SU-DHL-6 (cell line): ENCODE data around the gene MYOG.

Experiments used
- CTCF ChIP-seq: fragments of 200-600 bp; sonication (generic); IDR thresholded peaks from one replicate; pipeline ENCODE4 v1.5.1; 2017; ENCODE audit warnings: antibody characterized with exemption, mild to moderate bottlenecking, low read length, moderate library complexity; ENCODE audit not compliant: insufficient read depth, poor library complexity, severe bottlenecking
- EZH2phosphoT487 ChIP-seq: fragments of 200-600 bp; sonication (generic), shearing (Covaris generic); conservative IDR thresholded peaks from 2 replicates; pipeline ENCODE4 v1.6.1; 2018; ENCODE audit warnings: mild to moderate bottlenecking, antibody characterized with exemption, low read length, moderate library complexity, mixed read lengths

GRCh38 chr1:203045821-203046594 is 39.8 kb downstream of the MYOG start:
- TF ChIP-seq CTCF, result no peak
- no peak for TF ChIP-seq EZH2phosphoT487
